ENCODE measurements around the gene NOVA1.

DNA sequence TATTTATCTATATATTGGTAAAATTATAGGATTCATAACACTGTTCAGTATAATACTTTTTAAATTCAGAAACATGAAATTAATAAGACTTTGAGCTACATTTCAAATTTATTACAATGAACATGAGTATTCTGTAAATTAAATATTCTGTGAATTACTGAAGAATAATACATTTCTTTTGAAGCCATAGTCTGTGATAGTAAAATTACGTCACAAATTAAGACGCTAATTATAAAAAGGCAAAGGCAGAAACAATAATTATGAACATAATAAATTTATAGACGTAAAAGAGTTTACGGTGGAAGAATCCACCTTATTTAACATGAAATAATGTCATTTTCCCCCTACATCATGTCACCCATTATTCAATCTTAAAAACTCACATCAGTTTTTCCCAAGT lies 118.9 kb downstream of the NOVA1 start:
- TF ChIP-seq, protein P1, sequence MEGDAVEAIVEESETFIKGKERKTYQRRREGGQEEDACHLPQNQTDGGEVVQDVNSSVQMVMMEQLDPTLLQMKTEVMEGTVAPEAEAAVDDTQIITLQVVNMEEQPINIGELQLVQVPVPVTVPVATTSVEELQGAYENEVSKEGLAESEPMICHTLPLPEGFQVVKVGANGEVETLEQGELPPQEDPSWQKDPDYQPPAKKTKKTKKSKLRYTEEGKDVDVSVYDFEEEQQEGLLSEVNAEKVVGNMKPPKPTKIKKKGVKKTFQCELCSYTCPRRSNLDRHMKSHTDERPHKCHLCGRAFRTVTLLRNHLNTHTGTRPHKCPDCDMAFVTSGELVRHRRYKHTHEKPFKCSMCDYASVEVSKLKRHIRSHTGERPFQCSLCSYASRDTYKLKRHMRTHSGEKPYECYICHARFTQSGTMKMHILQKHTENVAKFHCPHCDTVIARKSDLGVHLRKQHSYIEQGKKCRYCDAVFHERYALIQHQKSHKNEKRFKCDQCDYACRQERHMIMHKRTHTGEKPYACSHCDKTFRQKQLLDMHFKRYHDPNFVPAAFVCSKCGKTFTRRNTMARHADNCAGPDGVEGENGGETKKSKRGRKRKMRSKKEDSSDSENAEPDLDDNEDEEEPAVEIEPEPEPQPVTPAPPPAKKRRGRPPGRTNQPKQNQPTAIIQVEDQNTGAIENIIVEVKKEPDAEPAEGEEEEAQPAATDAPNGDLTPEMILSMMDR (IDR thresholded peaks at IDR 0.05), result no peak
- TF ChIP-seq EP300 (IDR thresholded peaks at IDR 0.05), result no peak
- no peak for TF ChIP-seq POLR2A (IDR thresholded peaks at IDR 0.05)

Measured in ovary (tissue), 3 donors.